ENCODE measurements around the gene NUP85. TPM values are rescaled to one million over a fixed set of nuclear protein-coding genes. Genes with fewer than 3 reads are reported as not detected.

NUP85 gene
- polyA plus RNA-seq, 1 donor from 2014 or later, result 84.1 TPM

DNA sequence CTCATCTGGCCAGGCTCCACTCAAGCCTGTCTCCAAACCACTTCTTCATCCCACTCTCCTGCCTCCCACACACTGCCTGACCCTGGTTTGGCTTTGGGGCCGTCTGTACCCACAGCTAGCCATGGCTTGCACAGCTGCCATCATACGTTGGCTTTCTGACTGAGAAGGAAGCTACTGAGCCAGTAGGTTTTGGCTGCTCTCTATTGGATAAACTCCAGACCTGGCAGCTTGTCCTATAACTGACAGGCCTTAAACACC is 61.6 kb downstream of the NUP85 start:
- Histone ChIP-seq H3K9ac (ENCODE audit: low read length) (no peak overlapping the region), H3K9me2 (ENCODE audit: insufficient read depth, low read length) (no peaks in the 10 kb centered on the region), H3K27me3 (ENCODE audit: insufficient read depth, low read depth, low read length) (no peaks in the 10 kb centered on the region), H2AFZ (ENCODE audit: low read depth, low read length) (no peak overlapping the region), H3K9me3 (ENCODE audit: low read length) (no peaks in the 10 kb centered on the region), H4K20me1 (ENCODE audit: insufficient read depth) (no peaks in the 10 kb centered on the region), H3K36me3 (ENCODE audit: insufficient read depth, low read length) (no peaks in the 10 kb centered on the region), H3K4me3 (ENCODE audit: low read length) (no peak overlapping the region), H3K4me2 (ENCODE audit: low read length) (no peak overlapping the region), H3K27ac (ENCODE audit: low read length) (no peak overlapping the region), H3F3A (ENCODE audit: insufficient read depth, low read length, poor library complexity, severe bottlenecking) (no peaks in the 10 kb centered on the region), H3K79me2 (replicated peaks; ENCODE audit: insufficient read depth, low read length) (peaks cover 10% of the 10 kb centered on the region)
- no peak for TF ChIP-seq POLR2AphosphoS5 (IDR thresholded peaks at IDR 0.05)

DNA sequence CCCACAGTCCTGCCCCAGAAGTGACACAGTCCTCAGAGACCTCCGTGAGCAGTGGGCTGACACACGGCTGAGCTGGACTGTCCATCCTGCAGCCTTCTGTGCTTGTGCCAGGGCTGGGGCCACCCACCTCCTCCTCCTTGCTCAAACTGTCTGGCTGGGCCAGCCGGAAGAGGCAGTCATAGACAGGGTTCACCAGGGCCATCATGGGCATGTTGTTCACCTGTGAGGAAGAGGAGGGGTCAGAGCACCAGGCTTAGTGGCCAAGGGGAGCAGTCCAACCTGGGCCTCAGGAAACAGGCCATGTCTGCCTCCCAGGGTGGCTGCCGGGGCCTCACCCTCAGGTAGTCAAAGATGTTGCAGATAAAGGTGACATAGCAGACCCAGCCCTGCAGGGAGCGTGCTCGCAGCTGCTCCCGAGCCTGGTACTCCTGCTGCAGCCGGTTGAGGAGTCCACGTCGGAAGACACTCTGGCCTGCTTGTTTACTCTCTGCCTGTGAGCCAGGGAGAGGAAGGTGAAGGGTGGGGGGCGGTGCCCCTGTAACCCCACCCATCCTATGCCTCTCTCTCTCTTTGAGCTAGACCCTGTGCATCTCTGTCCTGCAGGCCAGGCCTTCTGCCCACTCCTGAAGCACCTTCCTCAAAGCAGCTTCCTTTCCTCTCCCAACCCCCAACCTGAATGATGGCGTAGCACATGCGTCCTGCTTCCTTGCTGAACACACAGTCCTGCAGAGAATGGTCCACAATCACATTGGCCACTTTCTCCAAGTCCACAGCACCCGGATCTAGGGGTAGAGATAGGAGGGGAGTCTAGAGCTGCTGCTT is 62.1 kb downstream of the NUP85 start:
- H3K27ac ChIP-seq (ENCODE audit: low read length), result no peak overlapping the region
- H3K4me2 ChIP-seq (ENCODE audit: low read length), result no peak overlapping the region
- no peaks in the 10 kb centered on the region for H3F3A ChIP-seq (ENCODE audit: insufficient read depth, low read length, poor library complexity, severe bottlenecking)
- H3K4me3 ChIP-seq (ENCODE audit: low read length), result no peak overlapping the region
- H3K27me3 ChIP-seq (ENCODE audit: insufficient read depth, low read depth, low read length), result no peaks in the 10 kb centered on the region
- no peaks in the 10 kb centered on the region for H4K20me1 ChIP-seq (ENCODE audit: insufficient read depth)
- H3K9me3 ChIP-seq (ENCODE audit: low read length), result no peaks in the 10 kb centered on the region
- H3K79me2 ChIP-seq (replicated peaks; ENCODE audit: insufficient read depth, low read length), result peaks cover 5% of the 10 kb centered on the region
- no peaks in the 10 kb centered on the region for H3K9me2 ChIP-seq (ENCODE audit: insufficient read depth, low read length)
- H3K36me3 ChIP-seq (ENCODE audit: insufficient read depth, low read length), result no peaks in the 10 kb centered on the region
- H3K9ac ChIP-seq (ENCODE audit: low read length), result no peak overlapping the region
- no peak for TF ChIP-seq MXI1 (conservative IDR thresholded peaks at IDR 0.05; ENCODE audit: poor library complexity, severe bottlenecking)
- no peak for TF ChIP-seq POLR2AphosphoS5 (IDR thresholded peaks at IDR 0.05)
- TF ChIP-seq EP300 (conservative IDR thresholded peaks at IDR 0.05; ENCODE audit: poor library complexity, severe bottlenecking), result no peak
- TF ChIP-seq EZH2 (IDR thresholded peaks at IDR 0.05; ENCODE audit: borderline replicate concordance, insufficient read depth, low read length, poor library complexity, severe bottlenecking), result no peak
- no peak for TF ChIP-seq REST (IDR thresholded peaks at IDR 0.05; ENCODE audit: borderline replicate concordance)
- TF ChIP-seq, protein P1, sequence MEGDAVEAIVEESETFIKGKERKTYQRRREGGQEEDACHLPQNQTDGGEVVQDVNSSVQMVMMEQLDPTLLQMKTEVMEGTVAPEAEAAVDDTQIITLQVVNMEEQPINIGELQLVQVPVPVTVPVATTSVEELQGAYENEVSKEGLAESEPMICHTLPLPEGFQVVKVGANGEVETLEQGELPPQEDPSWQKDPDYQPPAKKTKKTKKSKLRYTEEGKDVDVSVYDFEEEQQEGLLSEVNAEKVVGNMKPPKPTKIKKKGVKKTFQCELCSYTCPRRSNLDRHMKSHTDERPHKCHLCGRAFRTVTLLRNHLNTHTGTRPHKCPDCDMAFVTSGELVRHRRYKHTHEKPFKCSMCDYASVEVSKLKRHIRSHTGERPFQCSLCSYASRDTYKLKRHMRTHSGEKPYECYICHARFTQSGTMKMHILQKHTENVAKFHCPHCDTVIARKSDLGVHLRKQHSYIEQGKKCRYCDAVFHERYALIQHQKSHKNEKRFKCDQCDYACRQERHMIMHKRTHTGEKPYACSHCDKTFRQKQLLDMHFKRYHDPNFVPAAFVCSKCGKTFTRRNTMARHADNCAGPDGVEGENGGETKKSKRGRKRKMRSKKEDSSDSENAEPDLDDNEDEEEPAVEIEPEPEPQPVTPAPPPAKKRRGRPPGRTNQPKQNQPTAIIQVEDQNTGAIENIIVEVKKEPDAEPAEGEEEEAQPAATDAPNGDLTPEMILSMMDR (IDR thresholded peaks at IDR 0.05; ENCODE audit: poor library complexity, severe bottlenecking), result no peak
- H2AFZ ChIP-seq (ENCODE audit: low read depth, low read length), result no peak overlapping the region

- Histone ChIP-seq H3K9me2 (ENCODE audit: insufficient read depth, low read length) (no peaks in the 10 kb centered on the region), H3K4me3 (ENCODE audit: low read length) (peak overlapping the region; percentile 98), H3K27ac (ENCODE audit: low read length) (peak overlapping the region; percentile 80), H2AFZ (ENCODE audit: low read depth, low read length) (no peak overlapping the region), H3K79me2 (replicated peaks; ENCODE audit: insufficient read depth, low read length) (no peaks in the 10 kb centered on the region), H4K20me1 (ENCODE audit: insufficient read depth) (no peaks in the 10 kb centered on the region), H3K27me3 (ENCODE audit: insufficient read depth, low read depth, low read length) (no peaks in the 10 kb centered on the region), H3K36me3 (ENCODE audit: insufficient read depth, low read length) (no peaks in the 10 kb centered on the region), H3K9ac (ENCODE audit: low read length) (peak overlapping the region; percentile 94), H3F3A (ENCODE audit: insufficient read depth, low read length, poor library complexity, severe bottlenecking) (no peaks in the 10 kb centered on the region), H3K9me3 (ENCODE audit: low read length) (no peaks in the 10 kb centered on the region), H3K4me2 (ENCODE audit: low read length) (peak overlapping the region; percentile 61)
- TF ChIP-seq SMC3 (conservative IDR thresholded peaks at IDR 0.05; ENCODE audit: poor library complexity), result no peak
These were observed 64.4 kb downstream of the NUP85 start for GRCh38 chr17:75269844-75270217.
